GM23338 (cell line): Measurements from ENCODE around the gene RYR2. TPM values are rescaled to one million over a fixed set of nuclear protein-coding genes. Genes with fewer than 3 reads are reported as not detected.

Experiments
- ATAC-seq: fragments of 200-7000 bp; cut with Tn5 transposase; 3 replicates; pipeline ENCODE4 v1.9.1; 2020
- DNase-seq: peaks from one replicate; pipeline ENCODE4 v3.0.0-alpha.2; 2015; ENCODE audit warnings: low spot score
- H2AFZ ChIP-seq: fragments of 200-600 bp; sonication (generic); 2 replicates; pipeline ENCODE4 v1.8.0; 2016; ENCODE audit warnings: antibody characterized with exemption, mild to moderate bottlenecking, moderate library complexity
- H3F3A ChIP-seq: fragments of 200-600 bp; sonication (generic); replicated peaks from 2 replicates; pipeline ENCODE4 v1.8.0; 2017; ENCODE audit warnings: antibody characterized with exemption, mixed run types, low read depth
- H3K27ac ChIP-seq: fragments of 200-600 bp; sonication (generic); 2 replicates; pipeline ENCODE4 v1.6.1; 2016; ENCODE audit warnings: low read depth
- H3K27me3 ChIP-seq: fragments of 200-600 bp; sonication (generic); 2 replicates; pipeline ENCODE4 v1.8.0; 2016; ENCODE audit warnings: mild to moderate bottlenecking, mixed run types, moderate library complexity; ENCODE audit not compliant: insufficient read depth
- H3K36me3 ChIP-seq: fragments of 200-600 bp; sonication (generic); 2 replicates; pipeline ENCODE4 v1.8.0; 2016; ENCODE audit warnings: mild to moderate bottlenecking; ENCODE audit not compliant: insufficient read depth
- H3K4me1 ChIP-seq: fragments of 200-600 bp; sonication (generic); 2 replicates; pipeline ENCODE4 v1.8.0; 2016; ENCODE audit warnings: mild to moderate bottlenecking, moderate library complexity; ENCODE audit not compliant: insufficient read depth
- H3K4me2 ChIP-seq: fragments of 200-600 bp; sonication (generic); 2 replicates; pipeline ENCODE4 v1.7.1; 2017; ENCODE audit warnings: mixed run types
- H3K4me3 ChIP-seq: fragments of 200-600 bp; sonication (generic); 2 replicates; pipeline ENCODE4 v1.6.1; 2016; ENCODE audit warnings: mixed run types
- H3K79me2 ChIP-seq: fragments of 200-600 bp; sonication (generic); replicated peaks from 2 replicates; pipeline ENCODE4 v1.8.0; 2017; ENCODE audit warnings: mild to moderate bottlenecking; ENCODE audit not compliant: insufficient read depth
- H3K9me2 ChIP-seq: fragments of 200-600 bp; sonication (generic); 2 replicates; pipeline ENCODE4 v1.8.0; 2017; ENCODE audit not compliant: insufficient read depth
- H4K20me1 ChIP-seq: fragments of 200-600 bp; sonication (generic); replicated peaks from 2 replicates; pipeline ENCODE4 v1.8.0; 2017; ENCODE audit warnings: mild to moderate bottlenecking; ENCODE audit not compliant: insufficient read depth
- H3K27ac Mint-ChIP-seq: 2 replicates; pipeline ENCODE4 v1.8.0; 2020; ENCODE audit warnings: inconsistent platforms, mild to moderate bottlenecking, moderate library complexity, mixed read lengths
- H3K27me3 Mint-ChIP-seq: 3 replicates; pipeline ENCODE4 v1.8.0; 2022; ENCODE audit warnings: low read depth, mild to moderate bottlenecking, moderate library complexity, mixed read lengths, inconsistent platforms; ENCODE audit not compliant: insufficient read depth, poor library complexity
- H3K36me3 Mint-ChIP-seq: 3 replicates; pipeline ENCODE4 v1.8.0; 2021; ENCODE audit warnings: low read depth, mild to moderate bottlenecking, inconsistent platforms, moderate library complexity, mixed read lengths
- H3K4me1 Mint-ChIP-seq: 3 replicates; pipeline ENCODE4 v1.8.0; 2020; ENCODE audit warnings: mild to moderate bottlenecking, inconsistent platforms, mixed read lengths
- H3K4me3 Mint-ChIP-seq: 3 replicates; pipeline ENCODE4 v1.8.0; 2021; ENCODE audit warnings: moderate library complexity, mild to moderate bottlenecking, inconsistent platforms, mixed read lengths
- H3K9me3 Mint-ChIP-seq: 3 replicates; pipeline ENCODE4 v1.8.0; 2020; ENCODE audit warnings: moderate library complexity, mild to moderate bottlenecking, inconsistent platforms, mixed read lengths
- CREB1 ChIP-seq: fragments of 250-450 bp; sonication (Bioruptor Pico); IDR thresholded peaks from 2 replicates; pipeline ENCODE4 v1.5.0; 2020; ENCODE audit warnings: low read depth, mild to moderate bottlenecking, moderate library complexity
- ETS1 ChIP-seq: IDR thresholded peaks from 2 replicates; pipeline ENCODE4 v1.6.1; 2016; ENCODE audit warnings: antibody characterized with exemption
- EZH2 ChIP-seq: fragments of 200-600 bp; sonication (generic); IDR thresholded peaks from one replicate; pipeline ENCODE4 v1.8.0; 2017; ENCODE audit warnings: antibody characterized with exemption, mild to moderate bottlenecking, low read depth; ENCODE audit not compliant: unreplicated experiment
- EZH2phosphoT487 ChIP-seq: fragments of 200-600 bp; sonication (generic); IDR thresholded peaks from one replicate; pipeline ENCODE4 v1.8.1; 2018; ENCODE audit warnings: antibody characterized with exemption; ENCODE audit not compliant: unreplicated experiment
- JUNB ChIP-seq: IDR thresholded peaks from one replicate; pipeline ENCODE4 v1.6.1; 2016; ENCODE audit warnings: antibody characterized with exemption; ENCODE audit not compliant: unreplicated experiment
- NANOG ChIP-seq: IDR thresholded peaks from 2 replicates; pipeline ENCODE4 v1.6.1; 2016; ENCODE audit warnings: antibody characterized with exemption, borderline replicate concordance
- POLR2AphosphoS5 ChIP-seq: IDR thresholded peaks from 2 replicates; pipeline ENCODE4 v1.6.1; 2016; ENCODE audit warnings: antibody characterized with exemption, low read depth
- REST ChIP-seq: IDR thresholded peaks from one replicate; pipeline ENCODE4 v1.6.1; 2018; ENCODE audit warnings: antibody characterized with exemption; ENCODE audit not compliant: unreplicated experiment
- STAT1 ChIP-seq: IDR thresholded peaks from one replicate; pipeline ENCODE4 v1.6.1; 2016; ENCODE audit warnings: antibody characterized with exemption; ENCODE audit not compliant: unreplicated experiment
- ZNF114 ChIP-seq: fragments of 250-450 bp; sonication (Bioruptor Pico); IDR thresholded peaks from 2 replicates; pipeline ENCODE4 v1.5.0; 2020; ENCODE audit warnings: mild to moderate bottlenecking, moderate library complexity
- ZNF331 ChIP-seq: fragments of 250-450 bp; sonication (Bioruptor Pico); IDR thresholded peaks from 2 replicates; pipeline ENCODE4 v1.5.0; 2020; ENCODE audit warnings: low read depth, mild to moderate bottlenecking, moderate library complexity
- ZNF462 ChIP-seq: fragments of 250-450 bp; sonication (Bioruptor Pico); IDR thresholded peaks from 2 replicates; pipeline ENCODE4 v1.5.0; 2020; ENCODE audit warnings: mild to moderate bottlenecking, moderate library complexity
- polyA plus RNA-seq: library from polyadenylated mRNA; unstranded; fragments of >200 nt; fragmentation: Nextera tagmentation; extraction: Ambion mirVana; gene quantifications from 2 replicates; pipeline ENCODE4 v1.2.1, GENCODE V29; 2016
- total RNA-seq: library from RNA; depleted of rRNA; stranded (reverse); fragments of >200 nt; shearing (Covaris generic); gene quantifications from 2 replicates; pipeline ENCODE4 v1.2.3, GENCODE V29; 2014

Gene RYR2
- total and polyA plus RNA-seq, 2 experiments from 2014 or later: 8.9 to 10.0 TPM

GRCh38 chr1:237029240-237029639 is 12.7 kb upstream of the RYR2 start (continued):
- TF ChIP-seq ZNF462 (CRISPR knock-in tag) (no peak), STAT1 (no peak), EZH2 (no peak), POLR2AphosphoS5 (no peak), ZNF114 (no peak), NANOG (no peak), EZH2phosphoT487 (no peak)

GRCh38 chr1:237029850-237030535 is 12.0 kb upstream of the RYR2 start:
- H2AFZ ChIP-seq: no peak overlapping the region; the same call in 1 of the 2 replicates
- peaks cover 9% of the 10 kb centered on the region for H3K27me3 Mint-ChIP-seq
- no peak overlapping the region; the same call in 1 of the 2 replicates for H3K27ac Mint-ChIP-seq
- H3F3A ChIP-seq: no peaks in the 10 kb centered on the region; the same call in 1 of the 2 replicates
- peaks cover 7% of the 10 kb centered on the region for H3K36me3 Mint-ChIP-seq
- H3K27ac ChIP-seq: no peak overlapping the region
- H3K4me3 ChIP-seq: no peak overlapping the region
- ATAC-seq (no peak), DNase-seq (no peak)
- no peak overlapping the region for H3K4me3 Mint-ChIP-seq
- no peaks in the 10 kb centered on the region for H3K27me3 ChIP-seq
- peaks cover 3% of the 10 kb centered on the region; the same call in 1 of the 2 replicates for H3K36me3 ChIP-seq
- peaks cover 25% of the 10 kb centered on the region for H3K4me1 Mint-ChIP-seq
- no peak overlapping the region for H3K4me2 ChIP-seq
- H3K9me3 Mint-ChIP-seq: peaks cover 8% of the 10 kb centered on the region
- H3K9me2 ChIP-seq: peaks cover 6% of the 10 kb centered on the region; the same call in 1 of the 2 replicates
- H3K4me1 ChIP-seq: peaks cover 13% of the 10 kb centered on the region
- no peaks in the 10 kb centered on the region for H4K20me1 ChIP-seq
- H3K79me2 ChIP-seq: no peaks in the 10 kb centered on the region
- TF ChIP-seq ZNF331 (CRISPR knock-in tag) (no peak), EZH2 (no peak), NANOG (no peak), EZH2phosphoT487 (no peak), REST (no peak), JUNB (no peak), CREB1 (no peak), ETS1 (no peak), ZNF114 (no peak)
